Measurements from ENCODE around the gene B3GNT7.
"Not testable (repeated sequence)": the region's sequence is repeated elsewhere in the genome, so short reads cannot be mapped to it uniquely, and the experiment has no call there.

The B3GNT7 gene

GRCh38 chr2:231425811-231426703 is 30.5 kb downstream of the B3GNT7 start:
- Mint-ChIP-seq H3K36me3 (ENCODE audit: low read depth) (no peaks in the 10 kb centered on the region), H3K9me3 (peaks cover 11% of the 10 kb centered on the region), H3K4me3 (no peak overlapping the region), H3K27ac (no peak overlapping the region), H3K4me1 (ENCODE audit: low read depth) (peaks cover 8% of the 10 kb centered on the region), H3K27me3 (peaks cover 7% of the 10 kb centered on the region)
- intact Hi-C loops (cut with micrococcal nuclease): no loop called here

GRCh38 chr2:231427116-231427515 is 31.6 kb downstream of the B3GNT7 start:
- Mint-ChIP-seq H3K4me3 (no peak overlapping the region), H3K36me3 (ENCODE audit: low read depth) (no peaks in the 10 kb centered on the region), H3K27ac (no peak overlapping the region), H3K9me3 (peaks cover 21% of the 10 kb centered on the region), H3K27me3 (peaks cover 8% of the 10 kb centered on the region), H3K4me1 (ENCODE audit: low read depth) (no peaks in the 10 kb centered on the region)
- intact Hi-C loops (cut with micrococcal nuclease): no loop called here

GRCh38 chr2:231429152-231429551 is 33.6 kb downstream of the B3GNT7 start:
- Mint-ChIP-seq H3K9me3 (peaks cover 24% of the 10 kb centered on the region), H3K4me3 (no peak overlapping the region), H3K27me3 (peaks cover 8% of the 10 kb centered on the region), H3K36me3 (ENCODE audit: low read depth) (no peaks in the 10 kb centered on the region), H3K27ac (no peak overlapping the region), H3K4me1 (ENCODE audit: low read depth) (no peaks in the 10 kb centered on the region)
- intact Hi-C loops (cut with micrococcal nuclease): no loop called here

- peaks cover 7% of the 10 kb centered on the region for H3K27me3 Mint-ChIP-seq
- intact Hi-C loops (cut with micrococcal nuclease): no loop called here
- no peak overlapping the region for H3K27ac Mint-ChIP-seq
- peaks cover 24% of the 10 kb centered on the region for H3K9me3 Mint-ChIP-seq
- H3K4me3 Mint-ChIP-seq: no peak overlapping the region
- H3K4me1 Mint-ChIP-seq (ENCODE audit: low read depth): no peaks in the 10 kb centered on the region
- H3K36me3 Mint-ChIP-seq (ENCODE audit: low read depth): no peaks in the 10 kb centered on the region
Observed at GRCh38 chr2:231429901-231430300, 34.4 kb downstream of the B3GNT7 start.

GRCh38 chr2:231430437-231430836 is 34.9 kb downstream of the B3GNT7 start:
- peaks cover 24% of the 10 kb centered on the region for H3K9me3 Mint-ChIP-seq
- H3K27me3 Mint-ChIP-seq; intact Hi-C loops (cut with micrococcal nuclease); H3K27ac Mint-ChIP-seq; H3K4me1 Mint-ChIP-seq (ENCODE audit: low read depth); H3K4me3 Mint-ChIP-seq; H3K36me3 Mint-ChIP-seq (ENCODE audit: low read depth): not testable (repeated sequence)

GRCh38 chr2:231431606-231432005 is 36.1 kb downstream of the B3GNT7 start:
- H3K36me3 Mint-ChIP-seq (ENCODE audit: low read depth): no peaks in the 10 kb centered on the region
- peaks cover 3% of the 10 kb centered on the region for H3K27me3 Mint-ChIP-seq
- H3K4me1 Mint-ChIP-seq (ENCODE audit: low read depth): no peaks in the 10 kb centered on the region
- peaks cover 24% of the 10 kb centered on the region for H3K9me3 Mint-ChIP-seq
- H3K4me3 Mint-ChIP-seq: no peak overlapping the region
- no peak overlapping the region for H3K27ac Mint-ChIP-seq
- intact Hi-C loops (cut with micrococcal nuclease): no loop called here

GRCh38 chr2:231433990-231434389 is 38.5 kb downstream of the B3GNT7 start:
- intact Hi-C loops (cut with micrococcal nuclease): no loop called here
- Mint-ChIP-seq H3K4me3 (no peak overlapping the region), H3K27me3 (peaks cover 3% of the 10 kb centered on the region), H3K27ac (no peak overlapping the region), H3K36me3 (ENCODE audit: low read depth) (no peaks in the 10 kb centered on the region), H3K4me1 (ENCODE audit: low read depth) (no peaks in the 10 kb centered on the region), H3K9me3 (peaks cover 24% of the 10 kb centered on the region)

GRCh38 chr2:231436957-231437356 is 41.4 kb downstream of the B3GNT7 start:
- Mint-ChIP-seq H3K27me3 (no peaks in the 10 kb centered on the region), H3K27ac (no peak overlapping the region), H3K9me3 (peaks cover 4% of the 10 kb centered on the region), H3K4me3 (no peak overlapping the region), H3K36me3 (ENCODE audit: low read depth) (no peaks in the 10 kb centered on the region), H3K4me1 (ENCODE audit: low read depth) (no peaks in the 10 kb centered on the region)
- intact Hi-C loops (cut with micrococcal nuclease): no loop called here

GRCh38 chr2:231449503-231450054 is 54.1 kb downstream of the B3GNT7 start:
- intact Hi-C loops (cut with micrococcal nuclease): no loop called here
- no peak overlapping the region for H3K27ac Mint-ChIP-seq

GRCh38 chr2:231450548-231450989 is 55.1 kb downstream of the B3GNT7 start:
- intact Hi-C loops (cut with micrococcal nuclease): no loop called here
- H3K4me3 Mint-ChIP-seq: no peak overlapping the region

More at GRCh38 chr2:231449503-231450054, 54.1 kb downstream of the B3GNT7 start:
- no peaks in the 10 kb centered on the region for H3K27me3 Mint-ChIP-seq
- peaks cover 33% of the 10 kb centered on the region for H3K36me3 Mint-ChIP-seq (ENCODE audit: low read depth)
- H3K4me1 Mint-ChIP-seq (ENCODE audit: low read depth): no peaks in the 10 kb centered on the region
- no peaks in the 10 kb centered on the region for H3K9me3 Mint-ChIP-seq
- no peak overlapping the region for H3K4me3 Mint-ChIP-seq

More at GRCh38 chr2:231450548-231450989, 55.1 kb downstream of the B3GNT7 start:
- Mint-ChIP-seq H3K27me3 (no peaks in the 10 kb centered on the region), H3K36me3 (ENCODE audit: low read depth) (peaks cover 43% of the 10 kb centered on the region), H3K9me3 (no peaks in the 10 kb centered on the region), H3K27ac (no peak overlapping the region), H3K4me1 (ENCODE audit: low read depth) (no peaks in the 10 kb centered on the region)
